ENCODE results near the gene C1QL1. TPM values are rescaled to one million over a fixed set of nuclear protein-coding genes. Genes with fewer than 3 reads are reported as not detected.

Gene C1QL1
- total and polyA plus RNA-seq, 2 of the 13 experiments (the other 11 are each of a cell fraction or from before 2014, with no cell fraction given), result 0.11 TPM

GRCh38 chr17:44926821-44927525 is 41.1 kb downstream of the C1QL1 start:
- H3K79me2 ChIP-seq (ENCODE audit: insufficient read depth, low read length), result no peaks in the 10 kb centered on the region
- ATAC-seq (no peak), FAIRE-seq (no peak), DNase-seq (ENCODE audit: low spot score) (no peak)
- no peak overlapping the region for H3K27ac ChIP-seq (ENCODE audit: extremely low read length, insufficient read depth, low read length)
- H3K4me1 ChIP-seq (ENCODE audit: insufficient read depth, low read length), result peaks cover 10% of the 10 kb centered on the region
- peaks cover 42 to 63% of the 10 kb centered on the region in 2 experiments for H3K36me3 ChIP-seq (replicated peaks in 1 of 2; ENCODE audit: control insufficient read depth in 1 of 2, insufficient read depth in 2 of 2, low read length in 2 of 2)
- no TSS peak for BruUV-seq (replicated peaks)
- no peak overlapping the region for H3K4me2 ChIP-seq (ENCODE audit: low read depth, low read length)
- ChIA-PET CTCF (ENCODE audit: low intra/inter-chr PET ratio, low total read pairs) (no interaction called here), POLR2A (no interaction called here)
- 0 out of 4 replicates have a peak, but pooled peaks of 1 of the 2 experiments have one; percentile 0 for TF ChIP-seq POLR2A (IDR thresholded peaks at IDR 0.05; ENCODE audit: insufficient read depth in 1 of 2, low read depth in 2 of 2, low read length in 2 of 2)
- no peak for TF ChIP-seq ZNF747 (CRISPR knock-in tag; IDR thresholded peaks at IDR 0.05; ENCODE audit: borderline replicate concordance)
- no peak for TF ChIP-seq ZBTB14 (CRISPR knock-in tag; IDR thresholded peaks at IDR 0.05)
- 90% methylated on average over 9 of the region's 15 CpGs for WGBS (ENCODE audit: low lambda C conversion rate)
- no peak overlapping the region for H3K4me3 ChIP-seq (replicated peaks in 1 of 3; ENCODE audit: insufficient read depth in 1 of 3, low read depth in 2 of 3, low read length in 3 of 3)
- no peak overlapping the region for H2AFZ ChIP-seq (ENCODE audit: low read length)
- peaks cover 4 to 13% of the 10 kb centered on the region in 2 experiments; a peak in 4 of 5 replicates for H3K27me3 ChIP-seq (ENCODE audit: control insufficient read depth in 1 of 2, insufficient read depth in 2 of 2, low read length in 2 of 2)
- no peaks in the 10 kb centered on the region for H4K20me1 ChIP-seq (ENCODE audit: insufficient read depth, low read length)
- intact Hi-C loops (cut with micrococcal nuclease; ENCODE audit: unreplicated experiment) (no loop called here), in situ Hi-C loops (cut with HindIII; ENCODE audit: extremely low pct_ligation_motif_present, low pct_unique_long_range_greater_than_20kb) (loop anchor here (10.0 kb wide), 1 partner anchor 178 kb away; no protein-coding TSS in a partner anchor)
- H3K9ac ChIP-seq (ENCODE audit: insufficient read depth, low read depth, low read length), result no peak overlapping the region
- H3K9me3 ChIP-seq (ENCODE audit: low read length), result no peaks in the 10 kb centered on the region

GRCh38 chr17:44925731-44926697 is 42.1 kb downstream of the C1QL1 start:
- H3K79me2 ChIP-seq (ENCODE audit: insufficient read depth, low read length), result no peaks in the 10 kb centered on the region
- H3K27ac ChIP-seq (ENCODE audit: extremely low read length, insufficient read depth, low read length), result no peak overlapping the region
- intact Hi-C loops (cut with micrococcal nuclease; ENCODE audit: unreplicated experiment) (no loop called here), in situ Hi-C loops (cut with HindIII; ENCODE audit: extremely low pct_ligation_motif_present, low pct_unique_long_range_greater_than_20kb) (loop anchor here (10.0 kb wide), 1 partner anchor 179 kb away; no protein-coding TSS in a partner anchor)
- H3K4me2 ChIP-seq (ENCODE audit: low read depth, low read length), result no peak overlapping the region
- H3K4me1 ChIP-seq (ENCODE audit: insufficient read depth, low read length), result peaks cover 10% of the 10 kb centered on the region
- WGBS (ENCODE audit: low lambda C conversion rate), result 96% methylated on average over 18 of the region's 18 CpGs
- peaks cover 34 to 53% of the 10 kb centered on the region in 2 experiments for H3K36me3 ChIP-seq (replicated peaks in 1 of 2; ENCODE audit: control insufficient read depth in 1 of 2, insufficient read depth in 2 of 2, low read length in 2 of 2)
- no peak overlapping the region for H3K4me3 ChIP-seq (replicated peaks in 1 of 3; ENCODE audit: insufficient read depth in 1 of 3, low read depth in 2 of 3, low read length in 3 of 3)
- CTCF ChIA-PET (ENCODE audit: low intra/inter-chr PET ratio, low total read pairs), result no interaction called here
- FAIRE-seq (no peak), DNase-seq (ENCODE audit: low spot score) (no peak), ATAC-seq (no peak)
- no peak overlapping the region for H2AFZ ChIP-seq (ENCODE audit: low read length)
- peaks cover 8 to 21% of the 10 kb centered on the region in 2 experiments; a peak in 4 of 5 replicates for H3K27me3 ChIP-seq (ENCODE audit: control insufficient read depth in 1 of 2, insufficient read depth in 2 of 2, low read length in 2 of 2)
- H4K20me1 ChIP-seq (ENCODE audit: insufficient read depth, low read length), result no peaks in the 10 kb centered on the region
- no peaks in the 10 kb centered on the region for H3K9me3 ChIP-seq (ENCODE audit: low read length)
- POLR2A ChIA-PET, result no interaction called here
- no peak overlapping the region for H3K9ac ChIP-seq (ENCODE audit: insufficient read depth, low read depth, low read length)
- BruUV-seq (replicated peaks), result no TSS peak
- TF ChIP-seq AGO2 (optimal IDR thresholded peaks at IDR 0.05; ENCODE audit: low read depth, low read length) (peak; percentile 61), AKAP8 (CRISPR knock-in tag; IDR thresholded peaks at IDR 0.05) (no peak), POLR2A (IDR thresholded peaks at IDR 0.05; ENCODE audit: insufficient read depth in 1 of 2, low read depth in 2 of 2, low read length in 2 of 2) (0 out of 4 replicates have a peak, but pooled peaks of 1 of the 2 experiments have one; percentile 20), ZNF777 (CRISPR knock-in tag; IDR thresholded peaks at IDR 0.05) (no peak), CEBPZ (IDR thresholded peaks at IDR 0.05; ENCODE audit: low read length) (no peak), POLR2AphosphoS5 (IDR thresholded peaks at IDR 0.05; ENCODE audit: low read depth, low read length) (peak; percentile 8; the same call in 1 of the 2 replicates), KAT7 (CRISPR knock-in tag; IDR thresholded peaks at IDR 0.05; ENCODE audit: borderline replicate concordance) (no peak)

Data from HepG2 (cell line).